IPS-20b (cell line): ENCODE measurements around the gene GRIP1.

ENCODE experiments used
- H3K27ac ChIP-seq: one replicate; pipeline ENCODE4 v1.5.1; 2013; ENCODE audit warnings: low read length
- H3K27me3 ChIP-seq: 2 replicates; pipeline ENCODE4 v1.6.1; 2013; ENCODE audit warnings: mild to moderate bottlenecking, low read length, inconsistent platforms; ENCODE audit not compliant: insufficient read depth
- H3K36me3 ChIP-seq: 2 replicates; pipeline ENCODE4 v1.6.1; 2013; ENCODE audit warnings: low read depth, mild to moderate bottlenecking, inconsistent platforms, low read length, moderate library complexity; ENCODE audit not compliant: insufficient read depth
- H3K4me1 ChIP-seq: 2 replicates; pipeline ENCODE4 v1.6.1; 2013; ENCODE audit warnings: mild to moderate bottlenecking, control low read depth, inconsistent platforms, low read length, moderate library complexity; ENCODE audit not compliant: insufficient read depth
- H3K4me3 ChIP-seq: 2 replicates; pipeline ENCODE4 v1.5.1; 2013; ENCODE audit warnings: mild to moderate bottlenecking, low read length, inconsistent platforms
- H3K9ac ChIP-seq: 2 replicates; pipeline ENCODE4 v1.6.1; 2013; ENCODE audit warnings: low read depth, mild to moderate bottlenecking, inconsistent platforms, low read length, moderate library complexity
- H3K9me3 ChIP-seq: 2 replicates; pipeline ENCODE4 v1.6.1; 2013; ENCODE audit warnings: mild to moderate bottlenecking, low read depth, low read length, inconsistent platforms; ENCODE audit not compliant: insufficient read depth

Gene GRIP1

GRCh38 chr12:66688846-66689439, 10.1 kb upstream of the GRIP1 start:
- H3K27ac ChIP-seq, result no peak overlapping the region
- H3K4me1 ChIP-seq, result peaks cover 12% of the 10 kb centered on the region; the same call in 1 of the 2 replicates
- H3K36me3 ChIP-seq, result no peaks in the 10 kb centered on the region
- H3K9me3 ChIP-seq, result no peaks in the 10 kb centered on the region
- no peak overlapping the region for H3K4me3 ChIP-seq
- no peaks in the 10 kb centered on the region for H3K27me3 ChIP-seq
- H3K9ac ChIP-seq, result no peak overlapping the region

GRCh38 chr12:66684222-66684621, 5.3 kb upstream of the GRIP1 start:
- H3K36me3 ChIP-seq, result no peaks in the 10 kb centered on the region
- no peaks in the 10 kb centered on the region for H3K27me3 ChIP-seq
- peaks cover 15% of the 10 kb centered on the region; the same call in 1 of the 2 replicates for H3K4me1 ChIP-seq

GRCh38 chr12:66683822-66684221, 4.9 kb upstream of the GRIP1 start:
- Histone ChIP-seq H3K9ac (no peak overlapping the region), H3K4me3 (no peak overlapping the region), H3K27me3 (no peaks in the 10 kb centered on the region), H3K27ac (no peak overlapping the region), H3K4me1 (peaks cover 18% of the 10 kb centered on the region; the same call in 1 of the 2 replicates), H3K36me3 (no peaks in the 10 kb centered on the region), H3K9me3 (no peaks in the 10 kb centered on the region)

More at GRCh38 chr12:66684222-66684621, 5.3 kb upstream of the GRIP1 start:
- Histone ChIP-seq H3K27ac (no peak overlapping the region), H3K4me3 (no peak overlapping the region), H3K9ac (no peak overlapping the region), H3K9me3 (no peaks in the 10 kb centered on the region)

GRCh38 chr12:66683073-66683472, 4.2 kb upstream of the GRIP1 start:
- no peak overlapping the region for H3K9ac ChIP-seq

GRCh38 chr12:66679461-66680084, 697 bp upstream of the GRIP1 start:
- peaks cover 15% of the 10 kb centered on the region; the same call in 1 of the 2 replicates for H3K4me1 ChIP-seq
- H3K27me3 ChIP-seq, result no peaks in the 10 kb centered on the region
- H3K9me3 ChIP-seq, result no peaks in the 10 kb centered on the region
- no peak overlapping the region for H3K27ac ChIP-seq
- no peak overlapping the region for H3K9ac ChIP-seq
- no peak overlapping the region for H3K4me3 ChIP-seq
- H3K36me3 ChIP-seq, result no peaks in the 10 kb centered on the region

More at GRCh38 chr12:66683073-66683472, 4.2 kb upstream of the GRIP1 start:
- no peaks in the 10 kb centered on the region for H3K27me3 ChIP-seq
- H3K36me3 ChIP-seq, result no peaks in the 10 kb centered on the region
- H3K4me1 ChIP-seq, result peaks cover 15% of the 10 kb centered on the region; the same call in 1 of the 2 replicates
- no peaks in the 10 kb centered on the region for H3K9me3 ChIP-seq
- no peak overlapping the region for H3K27ac ChIP-seq
- no peak overlapping the region for H3K4me3 ChIP-seq

- Histone ChIP-seq H3K9me3 (no peaks in the 10 kb centered on the region), H3K4me1 (peaks cover 14% of the 10 kb centered on the region; the same call in 1 of the 2 replicates), H3K4me3 (no peak overlapping the region), H3K36me3 (no peaks in the 10 kb centered on the region), H3K27me3 (no peaks in the 10 kb centered on the region), H3K27ac (no peak overlapping the region), H3K9ac (no peak overlapping the region)
Measured at GRCh38 chr12:66676241-66676640, 2.6 kb downstream of the GRIP1 start.

GRCh38 chr12:66674495-66675122, 4.3 kb downstream of the GRIP1 start:
- H3K9ac ChIP-seq, result no peak overlapping the region
- H3K4me1 ChIP-seq, result peaks cover 9% of the 10 kb centered on the region; the same call in 1 of the 2 replicates
- no peaks in the 10 kb centered on the region for H3K27me3 ChIP-seq
- H3K27ac ChIP-seq, result no peak overlapping the region
- H3K36me3 ChIP-seq, result no peaks in the 10 kb centered on the region
- no peaks in the 10 kb centered on the region for H3K9me3 ChIP-seq
- no peak overlapping the region for H3K4me3 ChIP-seq

GRCh38 chr12:66669541-66669940, 9.3 kb downstream of the GRIP1 start:
- no peaks in the 10 kb centered on the region for H3K9me3 ChIP-seq

GRCh38 chr12:66668311-66668710, 10.6 kb downstream of the GRIP1 start:
- Histone ChIP-seq H3K4me3 (no peak overlapping the region), H3K27me3 (no peaks in the 10 kb centered on the region), H3K4me1 (peaks cover 13% of the 10 kb centered on the region; the same call in 1 of the 2 replicates), H3K27ac (no peak overlapping the region), H3K36me3 (no peaks in the 10 kb centered on the region), H3K9ac (no peak overlapping the region), H3K9me3 (no peaks in the 10 kb centered on the region)

More at GRCh38 chr12:66669541-66669940, 9.3 kb downstream of the GRIP1 start:
- Histone ChIP-seq H3K4me3 (no peak overlapping the region), H3K36me3 (no peaks in the 10 kb centered on the region), H3K9ac (no peak overlapping the region), H3K27ac (no peak overlapping the region), H3K27me3 (no peaks in the 10 kb centered on the region), H3K4me1 (peaks cover 13% of the 10 kb centered on the region; the same call in 1 of the 2 replicates)

GRCh38 chr12:66667906-66668305, 11.0 kb downstream of the GRIP1 start:
- Histone ChIP-seq H3K4me3 (no peak overlapping the region), H3K4me1 (peaks cover 13% of the 10 kb centered on the region; the same call in 1 of the 2 replicates), H3K27ac (no peak overlapping the region), H3K9me3 (no peaks in the 10 kb centered on the region), H3K27me3 (no peaks in the 10 kb centered on the region), H3K9ac (no peak overlapping the region), H3K36me3 (no peaks in the 10 kb centered on the region)

GRCh38 chr12:66666481-66666880, 12.4 kb downstream of the GRIP1 start:
- Histone ChIP-seq H3K27ac (no peak overlapping the region), H3K9me3 (no peaks in the 10 kb centered on the region), H3K9ac (no peak overlapping the region), H3K4me3 (no peak overlapping the region), H3K27me3 (no peaks in the 10 kb centered on the region), H3K4me1 (peaks cover 11% of the 10 kb centered on the region; the same call in 1 of the 2 replicates), H3K36me3 (no peaks in the 10 kb centered on the region)
